GM18873 (cell line): ENCODE results near the gene CADM1.

Source experiments
- ATAC-seq: cut with Tn5 transposase; IDR thresholded peaks from one replicate; pipeline ENCODE4 v1.9.1; 2021; ENCODE audit warnings: mild to moderate bottlenecking, moderate library complexity, moderate number of reproducible peaks; ENCODE audit not compliant: unreplicated experiment, low FRiP score

CADM1 gene

GRCh38 chr11:115144014-115144413, 360.2 kb downstream of the CADM1 start:
- ATAC-seq, result no peak

GRCh38 chr11:115141231-115142114, 362.7 kb downstream of the CADM1 start:
- no peak for ATAC-seq

GRCh38 chr11:115135936-115136335, 368.3 kb downstream of the CADM1 start:
- no peak for ATAC-seq

GRCh38 chr11:115134926-115135325, 369.3 kb downstream of the CADM1 start:
- no peak for ATAC-seq

- ATAC-seq, result no peak
Measured at GRCh38 chr11:115133475-115134209, 370.6 kb downstream of the CADM1 start.

- ATAC-seq, result no peak
Measured at GRCh38 chr11:115132436-115133228, 371.6 kb downstream of the CADM1 start.

GRCh38 chr11:115129473-115130289, 374.5 kb downstream of the CADM1 start:
- no peak for ATAC-seq

- no peak for ATAC-seq
Measured at GRCh38 chr11:115128226-115128625, 376.0 kb downstream of the CADM1 start.

GRCh38 chr11:115127790-115128189, 376.4 kb downstream of the CADM1 start:
- ATAC-seq, result no peak

GRCh38 chr11:115126515-115127208, 377.6 kb downstream of the CADM1 start:
- ATAC-seq, result peak; percentile 86

- ATAC-seq, result peak; percentile 3
Measured at GRCh38 chr11:115126092-115126491, 378.1 kb downstream of the CADM1 start.

- no peak for ATAC-seq
Measured at GRCh38 chr11:115124786-115125185, 379.4 kb downstream of the CADM1 start.

- ATAC-seq, result no peak
Measured at GRCh38 chr11:115123641-115124040, 380.6 kb downstream of the CADM1 start.

- ATAC-seq, result no peak
Measured at GRCh38 chr11:115122274-115122673, 381.9 kb downstream of the CADM1 start.
